SW480 (cell line): ENCODE results near the gene FTSJ1.
"Not testable (repeated sequence)": the region's sequence is repeated elsewhere in the genome, so short reads cannot be mapped to it uniquely, and the experiment has no call there.

Source experiments
- DNase-seq: peaks from one replicate; pipeline ENCODE4 v3.0.0-alpha.2; 2016; ENCODE audit warnings: low spot score

Gene FTSJ1

GRCh38 chrX:48525853-48526252, 49.9 kb downstream of the FTSJ1 start:
- DNase-seq, result not testable (repeated sequence)

GRCh38 chrX:48530736-48531135, 54.7 kb downstream of the FTSJ1 start:
- DNase-seq, result no peak

GRCh38 chrX:48531358-48531959, 55.5 kb downstream of the FTSJ1 start:
- DNase-seq, result peak; percentile 82

- no peak for DNase-seq
These were observed 56.2 kb downstream of the FTSJ1 start for GRCh38 chrX:48532161-48532560.

GRCh38 chrX:48533165-48533564, 57.2 kb downstream of the FTSJ1 start:
- DNase-seq, result no peak
